ENCODE results near the gene EPB41. TPM values are rescaled to one million over a fixed set of nuclear protein-coding genes. Genes with fewer than 3 reads are reported as not detected.
A peak's percentile ranks its signal among the peaks of the same experiment; 100 is the strongest.

The EPB41 gene
- total and polyA plus RNA-seq, 9 of the 15 experiments (the other 6 are each of a cell fraction or from before 2014, with no cell fraction given): 3.7 to 213 (median 141) TPM

GRCh38 chr1:28875134-28875533 is 39.2 kb upstream of the EPB41 start (continued):
- TF ChIP-seq C11orf30 (IDR thresholded peaks at IDR 0.05; ENCODE audit: low read depth) (peak; percentile 6; the same call in 1 of the 2 replicates), ZNF316 (IDR thresholded peaks at IDR 0.05) (peak; percentile 32; the same call in 1 of the 2 replicates)

GRCh38 chr1:28877132-28877781 is 37.1 kb upstream of the EPB41 start:
- Histone ChIP-seq H3K36me3 (ENCODE audit: control insufficient read depth, insufficient read depth, low read length) (no peaks in the 10 kb centered on the region), H3K4me2 (ENCODE audit: insufficient read depth, low read length) (peak overlapping the region; percentile 38; the same call in 1 of the 2 replicates), H3K4me1 (replicated peaks in 1 of 2; ENCODE audit: control insufficient read depth in 2 of 2, insufficient read depth in 2 of 2, low read length in 2 of 2) (peaks cover 21 to 22% of the 10 kb centered on the region in 2 experiments), H3K79me2 (ENCODE audit: control insufficient read depth, insufficient read depth, low read length) (no peaks in the 10 kb centered on the region), H2AFZ (ENCODE audit: low read depth, low read length) (peak overlapping the region; percentile 45; the same call in 1 of the 2 replicates), H3K4me3 (no peak overlapping the region), H3K9me1 (ENCODE audit: control insufficient read depth, insufficient read depth, low read length) (no peaks in the 10 kb centered on the region), H4K20me1 (replicated peaks; ENCODE audit: control insufficient read depth, insufficient read depth, low read length) (no peaks in the 10 kb centered on the region), H3K27me3 (ENCODE audit: control insufficient read depth in 2 of 2, insufficient read depth in 2 of 2, low read length in 2 of 2) (no peaks in the 10 kb centered on the region), H3K27ac (ENCODE audit: extremely low read depth, low read depth, low read length) (no peak overlapping the region), H3K9ac (ENCODE audit: insufficient read depth in 1 of 2, low read depth in 2 of 2, low read length in 2 of 2) (no peak overlapping the region), H3K9me3 (replicated peaks; ENCODE audit: control insufficient read depth, insufficient read depth, low read depth, low read length) (no peaks in the 10 kb centered on the region)
- peak; percentile 85 for ATAC-seq
- intact Hi-C loops (cut with micrococcal nuclease) (loop anchor here (1.0 to 5.0 kb wide), 7 partner anchors 92 to 1020 kb away; partner anchors contain the start of genes RNU11 and TAF12), in situ Hi-C loops (cut with MboI) (no loop called here)
- 5% methylated on average over 18 of the region's 18 CpGs for WGBS (ENCODE audit: insufficient coverage, low coverage, missing lambda C conversion rate)
- peak; percentile 81 to 92 (median 82) for DNase-seq (ENCODE audit: extremely low read depth in 1 of 4, low spot score in 3 of 4)
- BruUV-seq (replicated peaks): no TSS peak
- CTCF ChIA-PET (ENCODE audit: low intra/inter-chr PET ratio): interaction anchor here (0.8 to 3.0 kb wide), 7 partner anchors 91 to 1269 kb away, joined by 3 to 51 read pairs (median 4); no protein-coding TSS in a partner anchor
- peak; percentile 93 for FAIRE-seq
- POLR2A ChIA-PET: interaction anchor here (0.6 to 4.9 kb wide), 30 partner anchors 9 to 371 kb away, joined by 3 to 57 read pairs (median 4); partner anchors contain the start of genes EPB41, RCC1, RNU11 and TAF12
- peak; percentile 93 for TF ChIP-seq SMC3 (conservative IDR thresholded peaks at IDR 0.05; ENCODE audit: insufficient read depth, low read depth, low read length)
- TF ChIP-seq CHD4 (IDR thresholded peaks at IDR 0.05; ENCODE audit: insufficient read depth, insufficient replicate concordance, low read depth, low read length, poor library complexity, severe bottlenecking): no peak
- TF ChIP-seq ERF (CRISPR knock-in tag; IDR thresholded peaks at IDR 0.05): 0 out of 2 replicates have a peak, but pooled peaks have one; percentile 26
- no peak for TF ChIP-seq GATA2 (CRISPR knock-in tag; IDR thresholded peaks at IDR 0.05)
- peak; percentile 81 to 91 for TF ChIP-seq MNT (conservative IDR thresholded peaks at IDR 0.05)
- no peak for TF ChIP-seq SREBF2 (CRISPR knock-in tag; IDR thresholded peaks at IDR 0.05)
- TF ChIP-seq HLTF (IDR thresholded peaks at IDR 0.05): no peak
- no peak for TF ChIP-seq ZNF316 (IDR thresholded peaks at IDR 0.05)
- no peak for TF ChIP-seq TCFL5 (CRISPR knock-in tag; conservative IDR thresholded peaks at IDR 0.05)
- peak in 1 of 2 experiments; percentile 21 for TF ChIP-seq E2F6 (IDR thresholded peaks at IDR 0.05; ENCODE audit: borderline replicate concordance in 1 of 2, extremely low read depth in 1 of 2, insufficient read depth in 1 of 2, insufficient read length in 1 of 2, low read depth in 1 of 2, low read length in 1 of 2, poor library complexity in 1 of 2, severe bottlenecking in 1 of 2)
- no peak for TF ChIP-seq RBM15 (IDR thresholded peaks at IDR 0.05; ENCODE audit: insufficient read depth, low read length)
- TF ChIP-seq ESRRA (IDR thresholded peaks at IDR 0.05; ENCODE audit: borderline replicate concordance, low read depth): peak; percentile 52; the same call in 1 of the 2 replicates
- TF ChIP-seq ZNF583 (CRISPR knock-in tag; IDR thresholded peaks at IDR 0.05): no peak
- no peak for TF ChIP-seq CBX2 (IDR thresholded peaks at IDR 0.05; ENCODE audit: insufficient read depth, low read length, poor library complexity, severe bottlenecking)
- TF ChIP-seq NFRKB (IDR thresholded peaks at IDR 0.05; ENCODE audit: low read depth): no peak
- TF ChIP-seq ZNF197 (CRISPR knock-in tag; IDR thresholded peaks at IDR 0.05; ENCODE audit: low read depth): no peak
- peak; percentile 9 for TF ChIP-seq DACH1 (IDR thresholded peaks at IDR 0.05; ENCODE audit: partially characterized antibody)
